HG03103 (cell line): ENCODE measurements around the gene CTCF.
A peak's percentile ranks its signal among the peaks of the same experiment; 100 is the strongest.
"Not testable (repeated sequence)": the region's sequence is repeated elsewhere in the genome, so short reads cannot be mapped to it uniquely, and the experiment has no call there.

Experiments used
- ATAC-seq: cut with Tn5 transposase; IDR thresholded peaks from one replicate; pipeline ENCODE4 v1.9.1; 2021; ENCODE audit warnings: low read depth; ENCODE audit not compliant: unreplicated experiment

CTCF gene

DNA sequence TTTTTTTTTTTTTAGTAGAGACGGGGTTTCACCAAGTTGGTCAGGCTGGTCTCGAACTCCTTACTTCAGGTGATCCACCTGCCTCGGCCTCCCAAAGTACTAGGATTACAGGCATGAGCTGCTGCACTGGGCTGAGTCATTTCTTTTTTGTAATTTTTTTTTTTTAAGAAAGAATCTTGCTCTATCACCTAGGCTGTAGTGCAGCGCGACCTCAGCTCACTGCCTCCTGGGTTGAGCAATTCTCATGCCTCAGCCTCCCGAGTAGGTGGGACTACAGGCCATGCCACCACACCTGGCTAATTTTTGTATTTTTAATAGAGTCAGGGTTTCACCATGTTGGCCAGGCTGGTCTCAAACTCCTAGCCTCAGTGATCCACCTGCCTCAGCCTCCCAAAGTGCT lies 28.3 kb upstream of the CTCF start:
- ATAC-seq = not testable (repeated sequence)

DNA sequence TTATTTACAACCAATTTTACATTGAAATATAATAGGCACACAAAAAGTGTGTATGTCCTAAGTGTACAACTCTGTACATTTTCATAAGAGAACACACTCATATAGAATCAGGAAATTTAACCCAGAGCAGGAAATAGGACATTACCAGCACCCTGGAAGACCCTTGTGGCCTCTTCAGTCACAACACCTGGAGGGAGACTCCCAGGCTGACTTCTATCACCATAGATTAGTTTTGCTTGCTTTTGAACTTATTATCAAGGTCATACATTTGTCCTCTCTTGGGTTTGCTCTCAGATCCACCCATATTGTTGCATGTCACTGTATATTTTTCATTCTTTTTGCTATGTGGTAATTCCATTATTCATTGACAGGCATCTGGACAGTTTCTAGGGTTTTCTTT lies 27.9 kb upstream of the CTCF start:
- ATAC-seq = no peak

- no peak for ATAC-seq
Measured at GRCh38 chr16:67535201-67535600, 27.1 kb upstream of the CTCF start.

DNA sequence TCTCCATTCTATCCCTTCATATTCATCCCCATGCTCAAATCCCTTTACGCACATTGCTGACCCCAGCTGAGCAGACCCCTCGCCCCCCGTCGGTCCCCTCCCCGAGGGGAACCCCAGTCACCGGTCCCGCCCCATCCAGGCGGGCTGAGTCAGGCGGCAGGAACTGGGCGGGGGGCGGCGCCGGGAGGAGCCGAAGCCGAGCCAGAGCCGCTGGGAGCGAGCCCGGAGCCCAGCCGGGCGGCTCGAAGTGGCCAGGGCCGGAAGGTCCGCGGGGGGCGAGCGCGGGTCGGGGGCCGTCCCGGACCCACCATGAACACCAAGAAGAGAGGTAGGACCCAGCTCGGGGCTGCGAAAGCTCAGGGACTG lies 25.1 kb upstream of the CTCF start:
- no peak for ATAC-seq

DNA sequence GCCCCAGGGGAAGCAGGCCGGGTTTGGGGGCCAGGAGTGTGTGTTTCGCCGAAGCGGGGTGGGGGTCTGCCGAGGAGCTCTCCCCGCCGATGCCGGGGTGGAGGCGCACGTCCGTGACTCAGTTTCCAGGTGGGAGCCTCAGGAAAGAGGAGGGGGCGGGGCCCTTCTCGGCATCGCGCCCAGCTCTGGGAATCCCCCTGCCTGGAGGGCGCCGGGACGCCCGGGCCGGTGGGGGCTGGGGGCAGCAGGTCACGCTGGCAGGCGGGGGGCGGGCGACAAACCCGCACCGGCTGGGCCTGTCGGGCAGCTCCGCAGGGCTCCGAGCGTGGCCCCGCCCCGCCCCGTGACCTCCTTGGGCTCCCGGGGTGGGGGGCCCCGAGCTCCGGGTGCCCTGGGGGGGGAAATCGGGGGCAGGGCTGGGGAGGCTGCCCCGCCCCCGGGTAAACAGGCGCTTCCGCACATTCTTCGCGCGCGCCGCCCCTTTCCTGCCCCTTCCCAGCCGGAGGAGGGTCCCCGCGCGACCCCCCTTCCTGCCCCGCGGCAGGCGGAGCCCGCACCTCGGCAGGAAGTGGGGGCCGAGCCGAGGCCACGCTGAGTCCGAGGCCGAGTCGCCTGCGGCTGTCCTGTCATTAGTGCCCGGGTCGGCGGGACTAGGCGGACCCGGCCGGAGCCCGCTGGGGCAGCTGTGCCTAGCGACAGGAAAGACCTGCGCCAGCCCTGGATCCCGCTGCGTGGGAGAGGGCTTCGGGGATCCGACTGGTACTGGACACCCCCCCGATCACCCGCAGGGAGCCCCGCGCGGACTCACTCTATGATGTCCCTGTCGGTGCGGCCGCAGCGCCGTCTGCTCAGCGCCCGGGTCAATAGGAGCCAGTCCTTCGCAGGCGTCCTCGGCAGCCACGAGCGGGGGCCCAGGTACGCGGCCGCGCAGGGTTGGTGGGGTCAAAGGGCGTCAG lies 24.4 kb upstream of the CTCF start:
- ATAC-seq = no peak

DNA sequence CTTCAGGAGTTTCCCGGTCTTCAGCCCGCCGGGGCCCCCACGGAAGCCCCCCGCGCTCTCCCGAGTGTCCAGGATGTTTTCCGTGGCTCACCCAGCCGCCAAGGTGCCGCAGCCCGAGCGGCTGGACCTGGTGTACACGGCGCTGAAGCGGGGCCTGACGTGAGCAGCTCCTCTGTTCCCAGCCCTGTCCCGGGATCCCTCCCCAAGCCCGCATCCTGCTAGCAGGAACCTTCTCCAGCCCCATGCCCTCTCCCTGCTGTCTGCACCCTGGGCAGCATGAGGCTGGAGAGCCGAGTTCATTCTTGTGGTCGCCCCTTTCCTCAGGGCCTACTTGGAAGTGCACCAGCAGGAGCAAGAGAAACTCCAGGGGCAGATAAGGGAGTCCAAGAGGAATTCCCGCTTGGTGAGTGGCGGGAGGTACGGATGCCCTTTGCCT lies 23.6 kb upstream of the CTCF start:
- ATAC-seq = no peak

- no peak for ATAC-seq
Measured at GRCh38 chr16:67539271-67539670, 23.1 kb upstream of the CTCF start.

- no peak for ATAC-seq
Measured at GRCh38 chr16:67539691-67540635, 22.4 kb upstream of the CTCF start.

DNA sequence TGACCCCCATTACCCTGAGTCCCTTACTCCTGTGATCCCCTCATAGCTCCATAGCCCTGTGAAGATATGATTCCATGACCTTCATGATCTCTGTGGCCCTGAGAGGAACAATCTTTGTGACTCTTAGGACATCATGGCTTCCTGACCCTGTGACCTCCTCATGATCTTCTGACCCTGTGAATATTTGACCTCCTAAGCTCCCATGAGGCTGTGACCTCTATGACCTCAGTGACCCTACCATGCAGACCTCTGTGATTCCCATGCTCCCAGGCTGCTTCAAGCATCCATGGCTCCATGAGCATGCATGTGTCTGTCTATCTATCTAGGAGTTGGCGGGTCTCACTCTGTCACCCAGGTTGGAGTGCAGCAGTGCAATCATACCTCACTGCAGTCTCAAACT lies 21.6 kb upstream of the CTCF start:
- no peak for ATAC-seq

DNA sequence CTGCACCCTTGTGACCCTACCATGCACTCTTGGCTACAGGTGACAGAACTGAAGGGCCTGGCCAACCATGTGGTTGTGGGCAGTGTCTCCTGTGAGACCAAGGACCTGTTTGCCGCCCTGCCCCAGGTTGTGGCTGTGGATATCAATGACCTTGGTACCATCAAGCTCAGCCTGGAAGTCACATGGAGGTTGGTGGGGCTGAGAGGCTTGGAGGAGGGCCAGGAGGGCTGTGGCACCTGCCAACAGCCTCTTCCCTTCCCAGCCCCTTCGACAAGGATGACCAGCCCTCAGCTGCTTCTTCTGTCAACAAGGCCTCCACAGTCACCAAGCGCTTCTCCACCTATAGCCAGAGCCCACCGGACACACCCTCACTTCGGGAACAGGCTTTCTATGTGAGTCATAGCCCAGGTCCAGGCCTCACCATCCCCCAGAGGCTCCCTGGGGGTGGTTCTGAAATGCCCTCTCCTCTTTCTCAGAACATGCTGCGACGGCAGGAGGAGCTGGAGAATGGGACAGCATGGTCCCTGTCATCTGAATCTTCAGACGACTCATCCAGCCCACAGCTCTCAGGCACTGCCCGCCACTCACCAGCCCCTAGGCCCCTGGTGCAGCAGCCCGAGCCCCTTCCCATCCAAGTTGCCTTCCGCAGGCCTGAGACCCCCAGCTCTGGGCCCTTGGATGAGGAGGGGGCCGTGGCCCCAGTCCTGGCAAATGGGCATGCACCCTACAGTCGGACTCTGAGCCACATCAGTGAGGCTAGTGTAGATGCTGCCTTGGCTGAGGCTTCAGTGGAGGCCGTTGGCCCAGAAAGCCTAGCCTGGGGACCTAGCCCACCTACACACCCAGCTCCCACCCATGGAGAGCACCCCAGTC lies 20.7 kb upstream of the CTCF start:
- ATAC-seq = no peak

DNA sequence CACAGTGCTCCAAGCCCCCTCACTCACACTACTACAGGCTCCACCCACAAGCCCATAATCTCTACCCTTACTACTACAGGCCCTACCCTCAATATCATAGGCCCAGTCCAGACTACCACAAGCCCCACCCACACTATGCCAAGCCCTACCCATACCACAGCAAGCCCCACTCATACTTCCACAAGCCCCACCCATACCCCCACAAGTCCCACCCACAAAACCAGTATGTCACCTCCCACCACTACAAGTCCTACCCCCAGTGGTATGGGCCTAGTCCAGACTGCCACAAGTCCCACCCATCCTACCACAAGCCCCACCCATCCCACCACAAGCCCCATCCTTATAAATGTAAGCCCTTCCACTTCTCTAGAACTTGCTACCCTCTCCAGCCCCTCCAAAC lies 19.9 kb upstream of the CTCF start:
- ATAC-seq = peak; percentile 41

DNA sequence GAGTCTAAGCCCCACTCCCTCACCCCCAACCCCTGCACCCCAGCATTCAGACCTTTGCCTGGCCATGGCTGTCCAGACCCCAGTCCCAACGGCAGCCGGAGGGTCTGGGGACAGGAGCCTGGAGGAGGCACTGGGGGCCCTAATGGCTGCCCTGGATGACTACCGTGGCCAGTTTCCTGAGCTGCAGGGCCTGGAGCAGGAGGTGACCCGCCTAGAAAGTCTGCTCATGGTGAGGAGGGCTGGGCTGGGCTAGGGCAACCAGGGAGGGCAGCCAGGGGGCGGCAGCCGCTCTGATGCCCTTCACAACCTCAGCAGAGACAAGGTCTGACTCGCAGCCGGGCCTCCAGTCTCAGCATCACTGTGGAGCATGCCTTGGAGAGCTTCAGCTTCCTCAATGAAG lies 19.3 kb upstream of the CTCF start:
- no peak for ATAC-seq

- no peak for ATAC-seq
Measured at GRCh38 chr16:67543582-67543981, 18.7 kb upstream of the CTCF start.

DNA sequence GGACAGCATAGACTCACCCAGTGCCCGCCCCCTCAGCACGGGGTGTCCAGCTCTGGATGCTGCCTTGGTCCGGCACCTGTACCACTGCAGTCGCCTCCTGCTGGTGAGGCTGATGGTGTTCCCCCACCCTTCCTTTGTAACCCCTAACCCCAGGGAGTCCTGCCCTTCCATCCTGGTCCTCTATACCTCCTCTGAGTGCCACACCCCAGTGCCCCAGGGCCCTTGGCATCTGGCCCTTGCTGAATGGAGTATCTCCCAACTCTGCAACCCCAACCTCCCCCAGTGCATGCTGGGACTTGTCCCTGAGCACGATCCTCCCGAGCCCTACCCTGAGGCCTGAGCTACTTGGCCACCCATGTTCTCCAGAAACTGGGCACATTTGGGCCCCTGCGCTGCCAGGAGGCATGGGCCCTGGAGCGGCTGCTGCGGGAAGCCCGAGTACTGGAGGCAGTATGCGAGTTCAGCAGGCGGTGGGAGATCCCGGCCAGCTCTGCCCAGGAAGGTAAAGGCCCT lies 17.9 kb upstream of the CTCF start:
- ATAC-seq = no peak

DNA sequence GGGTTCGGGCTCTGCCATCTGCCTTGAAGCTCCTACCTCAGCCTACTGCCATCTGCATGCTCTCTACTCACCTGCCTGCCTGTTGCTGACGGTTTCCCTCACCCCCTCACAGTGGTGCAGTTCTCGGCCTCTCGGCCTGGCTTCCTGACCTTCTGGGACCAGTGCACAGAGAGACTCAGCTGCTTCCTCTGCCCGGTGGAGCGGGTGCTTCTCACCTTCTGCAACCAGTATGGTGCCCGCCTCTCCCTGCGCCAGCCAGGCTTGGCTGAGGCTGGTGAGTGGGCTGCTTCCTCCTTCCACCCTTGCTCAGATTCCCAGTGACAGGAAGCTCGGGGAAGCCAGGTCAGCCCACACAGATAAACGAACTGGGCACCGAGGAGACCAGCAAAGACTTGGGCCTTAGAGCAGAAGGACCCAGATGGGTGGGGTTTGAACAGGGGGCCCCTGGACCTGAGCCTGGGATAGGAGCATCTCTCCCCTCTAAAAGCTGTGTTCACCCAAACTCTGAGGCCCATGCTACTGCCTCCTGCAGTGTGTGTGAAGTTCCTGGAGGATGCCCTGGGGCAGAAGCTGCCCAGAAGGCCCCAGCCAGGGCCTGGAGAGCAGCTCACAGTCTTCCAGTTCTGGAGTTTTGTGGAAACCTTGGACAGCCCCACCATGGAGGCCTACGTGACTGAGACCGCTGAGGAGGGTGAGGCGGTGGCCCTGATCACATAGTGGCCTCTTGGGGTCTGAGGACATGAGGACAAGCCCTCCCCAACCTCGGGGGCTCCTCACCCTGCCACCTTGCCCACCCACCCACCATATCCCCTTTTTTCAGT lies 17.3 kb upstream of the CTCF start:
- ATAC-seq = no peak

- no peak for ATAC-seq
Measured at GRCh38 chr16:67545665-67546024, 16.7 kb upstream of the CTCF start.

DNA sequence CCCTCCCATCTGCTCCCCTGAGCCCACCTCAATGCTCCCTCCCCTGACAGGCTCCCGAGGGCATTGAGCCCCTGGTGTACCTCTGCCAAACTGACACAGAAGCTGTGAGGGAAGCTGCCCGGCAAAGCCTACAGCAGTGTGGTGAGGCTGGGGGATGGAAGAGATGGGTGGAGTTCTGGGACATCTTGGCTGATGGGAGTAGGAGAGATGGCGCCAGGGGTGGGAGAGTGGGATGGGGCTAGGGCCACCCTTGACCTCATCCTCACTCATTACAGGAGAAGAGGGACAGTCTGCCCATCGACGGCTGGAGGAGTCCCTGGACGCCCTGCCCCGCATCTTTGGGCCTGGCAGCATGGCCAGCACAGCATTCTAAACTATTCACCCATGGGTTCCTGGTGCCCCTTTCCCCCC lies 16.2 kb upstream of the CTCF start:
- no peak for ATAC-seq

- ATAC-seq = no peak
Measured at GRCh38 chr16:67546761-67547422, 15.4 kb upstream of the CTCF start.
